GM19395 (cell line): ENCODE measurements around the gene NKX1-1.
"Not testable (repeated sequence)": the region's sequence is repeated elsewhere in the genome, so short reads cannot be mapped to it uniquely, and the experiment has no call there.

Source experiments
- ATAC-seq: cut with Tn5 transposase; IDR thresholded peaks from one replicate; pipeline ENCODE4 v1.9.1; 2021; ENCODE audit warnings: mild to moderate bottlenecking, moderate library complexity; ENCODE audit not compliant: unreplicated experiment

Gene NKX1-1

DNA sequence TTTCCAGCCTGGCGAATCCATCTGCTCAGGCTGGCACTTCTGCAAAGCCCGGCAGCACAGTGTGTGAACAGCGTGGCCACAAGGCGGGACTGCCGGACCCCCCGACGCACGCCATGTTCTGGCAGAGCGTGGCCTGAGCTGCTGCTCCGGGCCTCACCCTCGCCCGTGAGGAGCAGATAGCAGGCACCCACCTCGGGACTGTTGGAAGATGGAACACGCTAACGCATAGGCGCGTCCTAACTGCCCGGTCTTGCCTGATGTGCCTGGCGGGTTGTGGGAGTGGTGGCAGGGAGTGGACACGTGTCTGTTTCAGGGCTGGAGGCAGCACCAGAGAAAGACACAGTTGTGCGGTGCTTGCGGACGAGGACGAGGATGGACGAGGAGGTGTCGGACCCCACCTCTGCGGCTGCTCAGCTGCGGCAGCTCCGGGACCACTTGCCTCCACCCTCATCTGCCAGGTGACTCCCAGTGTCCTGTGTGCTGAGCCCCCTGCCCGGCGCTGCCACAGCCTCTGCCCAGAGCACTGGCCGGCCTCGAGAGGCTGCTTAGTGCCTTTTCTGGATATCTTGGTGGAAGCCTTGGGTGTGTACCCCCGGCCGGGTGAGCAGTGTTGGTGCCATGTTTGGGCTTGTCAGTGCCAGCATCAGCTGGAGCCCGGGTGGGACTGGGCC lies 31.1 kb downstream of the NKX1-1 start:
- ATAC-seq, result no peak

DNA sequence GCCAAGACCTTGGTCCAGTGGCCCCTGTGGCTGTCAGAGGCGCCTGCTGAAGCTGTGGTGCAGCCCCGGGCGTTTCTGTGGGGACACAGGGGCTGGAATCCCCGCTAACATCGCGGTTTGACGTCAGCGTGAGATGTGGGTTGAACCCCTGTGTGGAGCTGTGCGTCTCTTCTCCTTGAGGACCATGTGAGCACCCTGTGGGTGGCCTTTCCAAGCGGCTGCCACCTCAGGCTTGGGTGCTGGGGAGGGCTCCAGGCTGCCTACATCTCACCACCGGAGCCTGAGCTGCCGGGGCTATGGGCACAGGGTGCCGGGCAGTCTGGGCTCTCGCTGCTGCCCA lies 31.6 kb downstream of the NKX1-1 start:
- no peak for ATAC-seq

DNA sequence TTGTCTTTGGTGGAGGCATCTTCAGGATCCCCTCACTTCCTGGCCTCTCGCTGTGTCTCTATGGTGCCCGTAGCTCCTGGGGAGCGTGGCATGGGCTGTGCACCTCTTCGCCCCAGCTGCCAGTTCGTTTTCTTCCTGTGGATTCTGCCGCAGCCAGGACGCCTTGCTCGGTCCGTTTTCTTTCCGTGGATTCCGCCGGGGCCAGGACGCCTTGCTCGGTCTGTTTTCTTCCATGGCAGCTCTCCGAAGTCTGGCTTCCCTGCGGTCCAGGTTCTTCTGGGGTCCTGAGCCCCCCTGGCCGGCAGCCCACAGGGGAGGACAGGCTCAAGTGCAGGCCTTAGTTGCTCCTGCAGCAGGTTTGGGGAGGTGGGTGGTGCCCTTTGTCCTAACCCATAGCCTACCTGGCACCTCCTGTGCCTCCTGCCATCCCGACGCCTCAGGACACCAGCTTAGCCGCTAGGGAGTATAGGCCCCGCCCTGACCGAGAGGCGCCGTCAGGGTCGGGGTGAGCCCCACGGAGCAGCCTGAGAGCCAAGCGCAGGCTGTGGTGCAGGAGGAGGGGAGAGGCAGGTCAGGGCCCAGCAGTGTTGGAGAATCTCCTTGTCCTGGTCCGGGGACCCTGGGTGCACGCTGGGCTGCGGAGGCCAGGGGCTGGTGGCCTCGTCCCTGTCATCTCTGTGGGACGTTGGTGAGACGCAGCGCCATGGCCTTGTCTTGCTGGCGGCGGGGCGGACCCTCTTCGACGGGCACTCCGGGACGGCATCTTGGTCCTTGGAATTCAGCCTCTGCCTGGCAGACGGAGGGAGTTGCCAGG lies 32.1 kb downstream of the NKX1-1 start:
- no peak for ATAC-seq

DNA sequence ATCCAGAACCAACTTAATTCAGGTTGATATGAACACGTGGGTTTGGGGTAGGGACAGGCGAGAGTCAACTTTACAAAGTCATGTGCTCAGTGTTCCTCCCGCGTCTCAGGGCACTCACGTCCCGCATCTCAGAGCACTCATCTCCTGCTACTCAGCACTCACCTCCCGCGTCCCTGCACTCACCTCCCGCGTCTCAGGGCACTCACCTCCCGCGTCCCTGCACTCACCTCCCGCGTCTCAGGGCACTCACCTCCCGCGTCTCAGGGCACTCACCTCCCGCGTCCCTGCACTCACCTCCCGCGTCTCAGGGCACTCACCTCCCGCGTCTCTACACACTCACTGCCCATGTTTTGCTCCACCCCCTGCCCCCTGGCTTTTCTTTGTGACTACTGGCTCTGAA lies 33.7 kb downstream of the NKX1-1 start:
- ATAC-seq, result not testable (repeated sequence)

DNA sequence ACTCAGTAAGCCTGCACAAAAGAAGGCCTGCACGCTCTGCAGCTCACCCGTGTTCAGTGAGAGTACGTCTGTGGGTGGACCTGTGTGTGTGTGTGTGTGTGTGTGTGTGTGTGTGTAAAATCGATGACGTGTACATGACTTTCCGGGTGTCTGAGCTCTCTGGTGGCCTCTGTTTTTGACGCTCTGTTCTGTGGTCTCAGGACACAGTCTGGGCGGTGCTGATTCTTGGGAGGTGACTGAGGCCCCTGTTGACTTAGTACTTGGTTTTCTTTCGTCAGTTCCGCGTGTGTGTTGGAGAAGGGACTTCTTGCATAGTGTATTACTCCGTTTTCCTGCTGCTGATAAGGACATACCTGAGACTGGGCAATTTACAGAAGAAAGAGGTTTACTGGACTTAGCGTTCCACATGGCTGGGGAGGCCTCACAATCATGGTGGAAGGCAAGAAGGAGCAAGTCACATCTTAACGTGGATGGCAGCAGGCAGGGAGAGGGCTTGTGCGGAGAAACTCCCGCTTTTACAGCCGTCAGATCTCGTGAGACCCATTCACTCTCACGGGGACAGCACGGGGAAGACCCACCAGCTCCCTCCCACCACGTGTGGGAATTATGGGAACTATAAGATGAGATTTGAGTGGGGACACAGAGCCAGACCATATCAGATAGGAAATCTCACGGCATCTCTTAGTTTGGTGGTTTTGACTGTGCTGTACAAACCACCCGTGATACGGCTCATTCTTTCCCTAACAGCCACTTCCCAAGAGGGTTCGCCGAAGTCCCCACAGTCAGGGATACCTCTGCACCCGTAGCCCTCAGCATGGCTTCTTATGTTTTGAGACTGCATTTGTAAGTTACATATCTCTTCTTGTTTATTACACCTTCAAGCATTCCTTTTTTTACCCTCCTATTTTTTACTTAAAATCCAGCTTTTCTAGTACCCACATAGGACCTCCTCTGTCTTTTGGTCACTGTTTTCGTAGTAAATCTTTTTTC lies 34.8 kb downstream of the NKX1-1 start:
- no peak for ATAC-seq

DNA sequence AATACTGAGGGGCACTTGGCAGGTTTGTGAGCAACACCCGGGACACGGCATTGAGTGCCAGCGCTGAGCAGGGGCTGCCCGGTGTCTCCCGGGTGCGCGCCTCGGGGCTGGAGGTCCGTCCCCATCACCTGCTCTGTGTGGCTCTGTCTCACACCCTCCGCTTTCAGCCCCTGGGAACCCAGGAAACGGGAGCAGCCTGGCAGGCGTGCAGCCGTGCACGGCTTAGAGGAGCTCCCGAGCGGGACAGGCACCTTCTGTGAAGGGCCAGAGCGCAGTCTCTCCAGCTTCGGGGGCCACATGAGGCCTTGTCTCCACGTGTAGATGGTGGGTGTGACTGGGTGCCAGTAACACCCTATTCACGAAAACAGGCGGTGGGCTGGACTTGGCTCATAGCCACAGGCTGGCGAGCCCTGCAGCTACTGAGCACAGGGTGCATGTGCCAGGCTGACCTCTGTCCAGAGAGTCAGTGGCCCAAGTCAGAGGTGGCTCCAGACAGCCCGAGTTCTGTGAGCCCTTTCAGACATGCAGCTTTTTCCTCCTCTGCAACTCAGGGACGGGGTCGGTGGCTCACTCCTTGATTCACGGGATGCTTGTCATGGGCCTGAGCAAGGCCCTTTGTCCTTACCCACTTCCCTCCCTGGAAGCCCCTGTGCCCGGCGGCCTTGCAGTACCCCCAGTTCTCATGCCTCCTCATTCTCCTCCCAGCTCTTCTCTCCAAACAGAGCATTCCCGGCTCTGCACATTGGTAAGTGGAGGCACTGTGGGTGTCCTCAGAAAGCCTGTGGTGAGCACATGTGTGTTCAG lies 35.7 kb downstream of the NKX1-1 start:
- ATAC-seq, result no peak

DNA sequence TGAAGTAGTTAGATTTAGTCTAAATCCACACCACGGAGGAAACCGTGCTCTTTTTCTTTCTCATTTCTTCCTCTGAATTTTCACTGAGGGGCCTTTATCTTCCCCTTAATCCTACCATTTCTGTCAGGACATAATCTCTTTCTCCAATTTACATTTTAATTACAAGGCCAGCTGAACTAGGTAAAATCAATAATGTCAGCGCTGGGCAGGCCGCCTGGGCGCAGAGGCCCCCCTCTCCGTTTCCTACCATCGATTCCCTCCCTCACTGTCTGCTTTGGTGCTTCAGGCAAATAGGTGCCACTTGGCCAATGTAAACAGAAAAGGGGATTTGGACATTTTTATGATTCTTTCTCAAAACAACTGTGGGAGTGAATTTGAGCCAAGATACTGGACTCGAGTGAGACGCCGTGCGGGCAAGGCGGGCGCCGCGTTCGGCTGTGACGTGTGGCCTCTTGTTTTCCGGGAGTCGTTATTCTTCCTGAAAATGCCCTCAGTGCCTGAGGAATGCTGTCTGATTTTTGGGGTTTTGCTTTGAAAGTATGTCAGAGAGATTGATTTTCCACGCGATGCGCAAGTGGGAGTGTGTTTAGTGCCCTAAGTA lies 36.7 kb downstream of the NKX1-1 start:
- no peak for ATAC-seq

DNA sequence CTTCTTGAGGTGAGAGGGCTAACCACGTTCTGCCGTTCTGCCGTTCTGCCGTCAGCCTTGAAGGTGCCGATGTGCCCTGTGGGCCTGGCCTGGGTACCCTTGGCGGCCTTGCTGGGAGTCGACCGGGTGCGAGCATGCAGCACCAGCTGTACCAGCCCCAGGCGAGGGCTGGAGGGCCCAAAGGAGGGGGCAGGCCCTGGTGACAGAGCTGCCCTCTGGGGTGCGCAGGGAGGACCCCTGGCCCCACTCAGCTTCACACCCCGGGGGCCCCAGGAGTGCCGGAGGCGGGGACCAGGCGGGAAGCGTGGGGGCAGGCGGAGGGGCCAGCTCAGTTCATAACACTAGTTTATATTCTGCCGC lies 37.2 kb downstream of the NKX1-1 start:
- no peak for ATAC-seq

DNA sequence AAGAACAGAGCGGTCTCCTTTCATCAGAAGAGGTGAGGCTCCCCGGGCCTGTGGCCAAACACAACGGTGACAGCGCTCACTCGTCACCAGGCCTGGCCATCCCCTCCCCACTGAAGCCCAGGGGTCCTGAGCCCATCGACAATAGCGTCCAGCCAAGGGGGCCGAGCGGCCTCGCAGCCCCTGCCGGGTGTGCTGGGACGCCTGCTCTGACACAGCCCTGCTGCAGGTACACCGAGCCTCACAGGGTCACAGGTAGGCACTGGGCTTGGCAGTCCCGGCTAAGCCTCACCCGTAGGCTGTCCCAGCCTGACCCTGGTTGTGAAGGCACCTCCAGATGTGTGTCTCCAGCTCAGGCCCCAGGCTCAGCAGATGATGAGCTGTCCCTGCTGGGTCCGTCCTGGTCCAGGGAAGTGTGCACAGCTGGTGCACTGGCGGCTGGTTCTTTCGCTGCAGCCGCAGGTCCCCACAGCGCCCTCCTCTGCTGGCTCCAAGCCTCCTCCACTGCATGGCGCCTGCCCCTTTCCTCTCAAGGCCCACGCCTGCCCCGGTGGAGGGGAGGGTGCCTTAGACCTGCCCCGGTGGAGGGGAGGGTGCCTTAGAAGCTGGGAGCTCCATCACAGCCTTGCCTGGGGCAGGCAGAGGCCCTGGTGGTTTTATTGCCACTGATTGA lies 37.7 kb downstream of the NKX1-1 start:
- ATAC-seq, result no peak

DNA sequence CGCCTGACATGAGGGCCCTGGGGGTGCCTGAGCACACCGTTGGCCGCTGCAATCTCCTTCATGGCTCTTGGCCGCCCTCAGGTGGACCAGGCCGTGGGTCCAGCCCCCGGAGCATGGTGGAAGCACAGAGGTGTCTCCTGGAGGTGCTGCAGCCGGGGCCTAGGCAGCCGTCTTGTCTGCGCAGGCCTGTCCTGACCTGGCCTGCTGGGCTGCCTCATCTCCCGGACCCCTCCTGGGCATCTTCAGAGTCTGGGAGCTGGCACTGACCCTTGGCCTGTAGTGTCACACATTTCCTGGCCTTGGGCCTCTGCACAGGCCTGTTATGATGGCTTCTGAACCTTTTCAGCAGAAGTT lies 38.3 kb downstream of the NKX1-1 start:
- ATAC-seq, result no peak

DNA sequence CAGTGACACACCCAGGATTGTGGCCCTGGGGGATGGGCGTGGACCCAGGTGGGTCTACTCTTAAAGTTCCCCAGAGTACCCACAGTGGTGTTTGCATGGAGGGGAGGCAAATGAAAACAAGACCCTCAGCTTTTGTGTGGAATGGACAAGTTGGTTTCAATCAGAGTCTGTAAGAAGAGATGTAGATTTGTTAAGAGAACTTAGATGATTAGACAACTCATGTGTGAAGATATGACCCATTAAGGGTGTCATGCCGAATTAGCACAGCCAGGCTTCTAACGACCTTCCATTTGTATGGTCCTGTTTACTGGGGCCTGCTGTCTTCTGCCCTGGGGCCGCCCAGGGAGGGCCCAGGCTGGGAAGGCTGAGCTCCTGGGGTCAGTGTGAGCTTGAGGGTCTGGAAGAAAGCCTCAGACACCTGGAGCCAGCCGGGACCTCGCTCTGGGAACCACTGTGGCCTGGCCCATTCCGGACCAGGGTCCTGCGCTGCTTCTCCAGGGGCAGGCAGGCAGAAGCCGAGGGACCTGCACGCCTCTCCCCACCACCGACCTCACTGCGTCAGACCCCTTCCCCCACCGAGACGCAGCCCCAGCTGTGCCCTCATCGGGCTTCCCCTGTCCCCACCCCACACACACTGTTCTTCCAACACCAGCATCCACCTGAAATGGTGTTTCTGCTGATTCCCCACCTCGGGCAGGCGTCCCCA lies 38.9 kb downstream of the NKX1-1 start:
- ATAC-seq, result no peak

DNA sequence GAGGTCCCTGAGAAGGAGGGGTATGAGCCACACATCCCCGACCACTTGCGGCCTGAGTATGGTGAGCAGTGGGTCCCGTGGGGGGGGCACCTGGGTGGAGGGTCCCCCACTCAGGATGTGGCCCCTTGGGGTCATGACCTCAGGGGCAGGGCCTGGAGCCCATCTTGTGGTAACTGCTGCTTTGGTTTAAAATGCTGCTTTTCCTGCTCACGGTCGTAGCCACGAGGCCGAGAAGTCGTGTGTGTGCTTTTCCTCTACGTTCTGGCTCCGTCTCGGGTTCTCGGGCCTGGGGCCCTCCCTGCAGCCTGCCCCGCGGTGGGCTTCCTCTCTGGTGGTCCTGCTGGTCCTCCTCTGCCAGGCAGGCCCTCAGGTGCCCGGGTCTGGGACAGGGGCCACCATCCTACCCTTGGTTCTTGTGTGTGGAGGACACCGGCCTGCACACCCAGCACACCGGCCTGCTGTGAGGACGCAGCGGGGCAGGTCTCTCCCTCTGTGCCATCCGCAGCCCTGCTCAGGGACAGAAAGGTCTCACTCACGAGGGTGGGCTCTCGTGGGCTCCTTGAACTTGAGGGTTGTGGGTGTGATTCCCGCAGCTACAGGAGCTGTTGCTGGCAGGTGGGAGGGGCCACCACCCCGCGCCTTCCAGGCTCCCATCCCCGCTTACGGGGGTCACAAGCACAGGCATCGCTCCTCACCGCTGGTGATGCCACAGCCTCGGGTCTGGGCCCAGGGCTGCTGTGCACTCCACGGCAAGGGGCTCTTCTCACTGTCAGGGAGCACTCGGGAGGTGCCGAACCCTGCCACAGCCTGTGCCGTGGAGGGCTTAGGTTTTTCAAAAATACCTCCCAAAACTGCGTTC lies 39.6 kb downstream of the NKX1-1 start:
- no peak for ATAC-seq

DNA sequence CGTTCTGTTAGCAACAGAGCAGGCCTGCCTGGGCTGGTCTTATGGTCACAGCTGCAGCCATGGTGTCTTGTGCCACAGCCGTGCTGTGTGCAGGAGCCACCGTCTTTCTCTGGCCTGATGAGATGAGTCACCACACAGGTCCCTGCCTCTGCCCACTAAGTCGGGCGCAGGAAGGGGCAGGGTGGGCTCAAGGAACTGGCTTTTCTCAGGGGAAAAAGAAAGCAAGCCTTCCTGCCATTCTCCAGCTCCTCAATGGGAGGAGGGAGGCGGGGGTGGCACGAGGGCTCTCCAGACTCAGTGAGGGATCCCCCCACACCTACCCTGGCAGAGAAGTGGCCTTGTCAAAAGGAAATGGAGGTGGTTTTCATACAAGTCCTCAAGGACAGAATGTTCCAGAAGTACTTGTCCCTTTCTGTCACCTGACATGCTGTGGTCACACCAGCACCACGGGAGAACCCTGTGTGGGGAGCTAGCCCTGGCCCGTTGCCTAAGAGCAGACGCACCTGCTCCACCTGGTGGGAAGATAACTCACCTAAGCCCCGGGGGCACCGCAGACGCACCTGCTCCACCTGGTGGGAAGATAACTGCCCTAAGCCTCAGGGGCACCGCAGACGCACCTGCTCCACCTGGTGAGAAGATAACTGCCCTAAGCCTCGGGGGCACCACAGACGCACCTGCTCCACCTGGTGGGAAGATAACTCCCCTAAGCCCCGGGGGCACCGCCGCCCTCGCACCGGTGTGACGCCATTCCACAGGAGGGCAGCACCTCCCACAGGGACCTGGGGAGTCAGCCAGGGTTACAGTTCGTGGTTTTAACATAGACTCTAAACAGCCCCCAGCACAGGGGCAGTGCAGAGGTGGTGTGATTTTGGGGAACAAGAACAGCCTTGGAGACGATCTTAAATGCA lies 40.7 kb downstream of the NKX1-1 start:
- no peak for ATAC-seq

DNA sequence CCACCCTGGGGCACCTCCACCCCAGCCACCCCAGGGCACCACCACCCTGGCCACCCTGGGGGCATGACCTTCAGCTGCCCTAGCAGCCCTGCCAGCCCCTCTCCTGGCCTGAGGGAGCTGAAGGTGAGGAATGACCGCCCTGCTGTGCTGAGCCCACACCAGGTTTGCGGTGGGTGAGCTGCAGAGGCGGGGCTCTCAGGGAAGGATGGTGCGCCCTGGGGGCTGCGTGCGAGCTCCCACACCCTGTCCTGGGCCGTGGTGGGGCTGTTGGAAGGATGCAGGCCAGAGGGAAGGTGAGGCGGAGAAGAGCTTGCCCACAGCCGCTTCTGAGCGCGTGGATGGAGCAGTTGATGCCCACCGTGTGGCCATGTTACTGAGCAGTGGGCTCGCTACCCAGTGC lies 41.5 kb downstream of the NKX1-1 start:
- no peak for ATAC-seq

DNA sequence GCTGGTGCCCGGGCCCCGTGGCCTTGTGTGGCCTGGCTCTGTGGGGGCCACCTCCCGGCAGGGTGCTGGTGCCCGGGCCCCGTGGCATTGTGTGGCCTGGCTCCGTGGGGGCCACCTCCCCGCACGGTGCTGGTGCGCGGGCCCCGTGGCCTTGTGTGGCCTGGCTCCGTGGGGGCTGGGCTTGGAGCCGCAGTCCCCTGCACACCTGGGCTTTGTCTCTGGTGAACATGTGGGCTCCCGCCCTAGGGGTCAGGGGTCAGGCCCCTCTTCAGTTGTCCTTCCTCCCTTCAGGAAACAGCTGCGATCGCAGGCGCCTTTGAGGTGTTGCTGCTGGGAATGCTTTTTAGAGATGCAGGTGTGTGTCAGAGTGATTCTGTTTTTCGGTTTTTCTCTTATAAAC lies 42.0 kb downstream of the NKX1-1 start:
- no peak for ATAC-seq

DNA sequence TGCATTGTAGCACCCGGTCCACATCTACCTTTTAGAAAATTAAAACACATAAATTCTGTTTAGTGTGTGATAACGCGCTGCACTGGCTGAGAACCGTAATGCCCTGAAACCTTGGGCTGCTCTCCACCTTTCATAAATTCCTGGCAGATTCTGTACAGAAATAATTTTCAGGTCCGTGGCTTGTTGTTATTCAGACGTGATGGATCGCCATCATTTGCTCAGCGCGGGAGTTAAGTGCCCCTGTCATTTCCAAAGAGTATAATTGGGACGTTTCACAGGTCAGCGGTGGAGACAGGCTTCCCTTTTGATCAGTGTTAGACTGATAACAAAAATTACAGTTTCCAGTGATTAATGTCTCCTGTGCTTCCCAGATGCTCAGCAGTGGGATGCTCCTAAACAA lies 42.7 kb downstream of the NKX1-1 start:
- ATAC-seq, result no peak

DNA sequence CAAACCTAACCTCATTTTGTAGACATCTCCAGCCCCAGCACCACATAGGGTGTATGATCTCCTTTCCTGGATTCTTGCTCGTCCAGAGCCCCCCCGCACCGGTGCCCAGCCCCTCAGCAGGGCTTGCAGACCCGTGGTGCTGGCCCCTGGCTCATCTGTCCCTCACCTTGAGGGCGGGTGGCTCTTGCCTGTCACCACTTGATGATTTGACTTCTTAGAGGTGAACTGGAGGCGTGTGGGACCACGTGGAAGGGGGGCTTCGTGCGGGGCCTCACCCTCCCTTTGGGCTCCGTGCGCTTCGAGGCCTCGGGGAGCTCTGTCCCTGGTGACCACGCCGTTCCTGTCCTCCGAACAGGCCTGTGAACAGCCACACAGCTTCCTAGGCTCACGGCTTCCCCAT lies 43.7 kb downstream of the NKX1-1 start:
- ATAC-seq, result no peak
